ENCODE data around the gene PCDHB15.
"Not testable (repeated sequence)": the region's sequence is repeated elsewhere in the genome, so short reads cannot be mapped to it uniquely, and the experiment has no call there.

The PCDHB15 gene

DNA sequence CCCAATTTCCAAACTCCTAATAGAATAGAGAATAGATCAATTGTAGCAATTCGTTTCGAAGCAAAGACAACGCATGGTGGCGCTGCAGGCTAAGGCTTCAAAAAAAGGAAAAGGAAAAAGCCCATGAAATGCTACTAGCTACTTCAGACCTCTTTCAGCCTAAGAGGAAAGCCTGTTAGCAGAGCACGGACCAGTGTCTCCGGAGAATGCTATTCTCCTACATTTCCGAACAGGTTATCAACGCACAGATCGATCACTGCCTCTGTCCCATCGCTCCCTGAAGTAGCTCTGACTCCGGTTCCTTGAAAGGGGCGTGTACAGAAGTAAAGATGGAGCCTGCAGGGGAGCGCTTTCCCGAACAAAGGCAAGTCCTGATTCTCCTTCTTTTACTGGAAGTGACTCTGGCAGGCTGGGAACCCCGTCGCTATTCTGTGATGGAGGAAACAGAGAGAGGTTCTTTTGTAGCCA lies at the start of gene PCDHB15:
PCDHB15 (plus strand) TSS at position 146 of the 468 bp plus-strand sequence; CDS start at position 330, 184 bp downstream.
- no peak for DNase-seq (ENCODE audit: low read depth)

DNA sequence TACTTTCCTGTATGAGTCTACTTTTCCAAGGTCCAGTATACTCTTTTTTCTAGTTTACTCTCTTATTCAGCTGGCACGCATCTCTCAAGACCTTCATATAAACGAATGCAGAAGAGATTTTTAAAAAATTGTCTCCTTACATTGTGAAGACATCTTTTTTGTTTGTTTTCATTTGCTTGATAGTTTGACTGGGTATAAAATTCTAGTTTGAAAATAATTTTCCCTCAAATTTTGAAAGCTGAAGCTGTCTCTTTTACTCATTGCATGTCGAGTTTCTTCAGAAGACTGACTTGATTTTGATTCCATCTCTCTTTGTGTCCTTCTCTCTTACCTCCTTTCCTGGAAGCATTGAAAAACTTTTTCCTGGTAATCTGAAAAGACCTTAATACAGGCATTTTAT lies 48.8 kb upstream of the PCDHB15 start:
- DNase-seq (ENCODE audit: low read depth), result no peak

- no peak for DNase-seq (ENCODE audit: low read depth)
Observed at GRCh38 chr5:141199359-141200235, 45.6 kb upstream of the PCDHB15 start, which contains the start of gene PCDHB11. TSS of gene PCDHB11 (plus strand) at chr5:141199627. CDS start at chr5:141199775, 148 bp downstream.

- DNase-seq (ENCODE audit: low read depth), result not testable (repeated sequence)
Observed at GRCh38 chr5:141201126-141201525, 44.1 kb upstream of the PCDHB15 start.

- DNase-seq (ENCODE audit: low read depth), result not testable (repeated sequence)
Observed at GRCh38 chr5:141201646-141202045, 43.5 kb upstream of the PCDHB15 start.

DNA sequence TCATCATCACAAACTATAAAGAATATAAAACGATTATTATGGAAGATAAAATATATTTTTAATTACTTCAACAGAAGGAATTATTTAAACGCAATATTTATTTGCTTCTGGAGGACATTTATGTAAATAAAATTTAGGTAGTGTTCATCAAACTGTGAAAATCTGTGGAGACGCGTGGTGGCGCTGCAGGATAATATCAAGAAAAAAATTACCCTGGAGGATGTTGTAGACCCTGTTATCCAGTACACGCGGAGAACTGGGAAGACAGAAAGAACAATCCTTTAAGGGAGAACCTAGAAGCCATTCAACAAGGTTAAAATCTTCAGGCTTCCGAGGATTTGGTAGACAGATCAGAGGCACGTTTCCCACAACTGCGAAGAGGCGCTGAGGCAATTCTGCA lies 36.7 kb upstream of the PCDHB15 start, which contains the start of gene PCDHB12:
PCDHB12 (plus strand) TSS at position 242 of the 400 bp plus-strand sequence. CDS start 189 bp downstream, outside the sequence.
- no peak for DNase-seq (ENCODE audit: low read depth)

GRCh38 chr5:141210281-141210680 lies 34.9 kb upstream of the PCDHB15 start:
- DNase-seq (ENCODE audit: low read depth), result not testable (repeated sequence)

DNA sequence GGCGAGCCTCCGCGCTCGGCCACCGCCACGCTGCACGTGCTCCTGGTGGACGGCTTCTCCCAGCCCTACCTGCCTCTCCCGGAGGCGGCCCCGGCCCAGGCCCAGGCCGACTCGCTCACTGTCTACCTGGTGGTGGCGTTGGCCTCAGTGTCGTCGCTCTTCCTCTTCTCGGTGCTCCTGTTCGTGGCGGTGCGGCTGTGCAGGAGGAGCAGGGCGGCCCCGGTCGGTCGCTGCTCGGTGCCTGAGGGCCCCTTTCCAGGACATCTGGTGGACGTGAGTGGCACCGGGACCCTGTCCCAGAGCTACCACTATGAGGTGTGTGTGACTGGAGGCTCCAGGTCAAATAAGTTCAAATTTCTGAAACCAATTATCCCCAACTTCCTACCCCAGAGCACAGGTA lies 34.3 kb upstream of the PCDHB15 start:
- not testable (repeated sequence) for DNase-seq (ENCODE audit: low read depth)

DNA sequence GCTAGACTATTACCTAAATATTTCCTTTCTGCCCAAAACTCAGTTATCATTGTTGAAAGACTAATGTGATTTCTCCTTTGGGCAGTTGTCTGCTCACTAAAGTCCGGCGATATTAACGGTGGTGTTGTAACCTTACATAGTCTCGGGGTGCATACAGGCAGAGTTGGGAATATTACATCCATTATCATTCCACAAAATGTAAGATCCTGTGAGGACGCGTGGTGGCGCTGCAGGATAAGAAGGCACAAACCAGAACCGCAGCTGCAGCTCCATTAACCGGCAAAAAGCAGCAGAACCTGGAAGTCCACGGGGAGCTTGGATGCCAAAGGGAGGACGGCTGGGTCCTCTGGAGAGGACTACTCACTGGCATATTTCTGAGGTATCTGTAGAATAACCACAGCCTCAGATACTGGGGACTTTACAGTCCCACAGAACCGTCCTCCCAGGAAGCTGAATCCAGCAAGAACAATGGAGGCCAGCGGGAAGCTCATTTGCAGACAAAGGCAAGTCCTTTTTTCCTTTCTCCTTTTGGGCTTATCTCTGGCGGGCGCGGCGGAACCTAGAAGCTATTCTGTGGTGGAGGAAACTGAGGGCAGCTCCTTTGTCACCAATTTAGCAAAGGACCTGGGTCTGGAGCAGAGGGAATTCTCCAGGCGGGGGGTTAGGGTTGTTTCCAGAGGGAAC lies 31.4 kb upstream of the PCDHB15 start, which contains the start of gene PCDHB13:
PCDHB13 (plus strand) TSS at position 264 of the 684 bp plus-strand sequence; CDS start at position 469, 205 bp downstream.
- not testable (repeated sequence) for DNase-seq (ENCODE audit: low read depth)

- not testable (repeated sequence) for DNase-seq (ENCODE audit: low read depth)
Observed at GRCh38 chr5:141214583-141214982, 30.6 kb upstream of the PCDHB15 start.

DNA sequence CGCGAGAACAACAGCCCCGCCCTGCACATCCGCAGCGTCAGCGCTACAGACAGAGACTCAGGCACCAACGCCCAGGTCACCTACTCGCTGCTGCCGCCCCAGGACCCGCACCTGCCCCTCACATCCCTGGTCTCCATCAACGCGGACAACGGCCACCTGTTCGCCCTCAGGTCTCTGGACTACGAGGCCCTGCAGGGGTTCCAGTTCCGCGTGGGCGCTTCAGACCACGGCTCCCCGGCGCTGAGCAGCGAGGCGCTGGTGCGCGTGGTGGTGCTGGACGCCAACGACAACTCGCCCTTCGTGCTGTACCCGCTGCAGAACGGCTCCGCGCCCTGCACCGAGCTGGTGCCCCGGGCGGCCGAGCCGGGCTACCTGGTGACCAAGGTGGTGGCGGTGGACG lies 29.7 kb upstream of the PCDHB15 start:
- DNase-seq (ENCODE audit: low read depth), result not testable (repeated sequence)

DNA sequence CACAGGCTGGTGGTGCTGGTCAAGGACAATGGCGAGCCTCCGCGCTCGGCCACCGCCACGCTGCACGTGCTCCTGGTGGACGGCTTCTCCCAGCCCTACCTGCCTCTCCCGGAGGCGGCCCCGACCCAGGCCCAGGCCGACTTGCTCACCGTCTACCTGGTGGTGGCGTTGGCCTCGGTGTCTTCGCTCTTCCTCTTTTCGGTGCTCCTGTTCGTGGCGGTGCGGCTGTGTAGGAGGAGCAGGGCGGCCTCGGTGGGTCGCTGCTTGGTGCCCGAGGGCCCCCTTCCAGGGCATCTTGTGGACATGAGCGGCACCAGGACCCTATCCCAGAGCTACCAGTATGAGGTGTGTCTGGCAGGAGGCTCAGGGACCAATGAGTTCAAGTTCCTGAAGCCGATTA lies 29.2 kb upstream of the PCDHB15 start:
- not testable (repeated sequence) for DNase-seq (ENCODE audit: low read depth)

GRCh38 chr5:141223112-141223783 lies 21.9 kb upstream of the PCDHB15 start, which contains the start of gene PCDHB14:
TSS of gene PCDHB14 (plus strand) at chr5:141223343. CDS start at chr5:141223506, 163 bp downstream.
- no peak for DNase-seq (ENCODE audit: low read depth)

DNA sequence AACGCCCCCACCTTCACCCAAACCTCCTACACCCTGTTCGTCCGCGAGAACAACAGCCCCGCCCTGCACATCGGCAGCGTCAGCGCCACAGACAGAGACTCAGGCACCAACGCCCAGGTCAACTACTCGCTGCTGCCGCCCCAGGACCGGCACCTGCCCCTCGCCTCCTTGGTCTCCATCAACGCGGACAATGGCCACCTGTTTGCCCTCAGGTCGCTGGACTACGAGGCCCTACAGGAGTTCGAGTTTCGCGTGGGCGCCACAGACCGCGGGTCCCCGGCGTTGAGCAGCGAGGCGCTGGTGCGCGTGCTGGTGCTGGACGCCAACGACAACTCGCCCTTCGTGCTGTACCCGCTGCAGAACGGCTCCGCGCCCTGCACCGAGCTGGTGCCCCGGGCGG lies 20.4 kb upstream of the PCDHB15 start:
- not testable (repeated sequence) for DNase-seq (ENCODE audit: low read depth)

DNA sequence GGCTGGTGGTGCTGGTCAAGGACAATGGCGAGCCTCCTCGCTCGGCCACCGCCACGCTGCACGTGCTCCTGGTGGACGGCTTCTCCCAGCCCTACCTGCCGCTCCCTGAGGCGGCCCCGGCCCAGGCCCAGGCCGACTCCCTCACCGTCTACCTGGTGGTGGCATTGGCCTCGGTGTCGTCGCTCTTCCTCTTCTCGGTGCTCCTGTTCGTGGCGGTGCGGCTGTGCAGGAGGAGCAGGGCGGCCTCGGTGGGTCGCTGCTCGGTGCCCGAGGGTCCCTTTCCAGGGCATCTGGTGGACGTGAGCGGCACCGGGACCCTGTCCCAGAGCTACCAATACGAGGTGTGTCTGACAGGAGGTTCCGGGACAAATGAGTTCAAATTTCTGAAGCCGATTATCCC lies 19.8 kb upstream of the PCDHB15 start:
- DNase-seq (ENCODE audit: low read depth), result not testable (repeated sequence)

DNA sequence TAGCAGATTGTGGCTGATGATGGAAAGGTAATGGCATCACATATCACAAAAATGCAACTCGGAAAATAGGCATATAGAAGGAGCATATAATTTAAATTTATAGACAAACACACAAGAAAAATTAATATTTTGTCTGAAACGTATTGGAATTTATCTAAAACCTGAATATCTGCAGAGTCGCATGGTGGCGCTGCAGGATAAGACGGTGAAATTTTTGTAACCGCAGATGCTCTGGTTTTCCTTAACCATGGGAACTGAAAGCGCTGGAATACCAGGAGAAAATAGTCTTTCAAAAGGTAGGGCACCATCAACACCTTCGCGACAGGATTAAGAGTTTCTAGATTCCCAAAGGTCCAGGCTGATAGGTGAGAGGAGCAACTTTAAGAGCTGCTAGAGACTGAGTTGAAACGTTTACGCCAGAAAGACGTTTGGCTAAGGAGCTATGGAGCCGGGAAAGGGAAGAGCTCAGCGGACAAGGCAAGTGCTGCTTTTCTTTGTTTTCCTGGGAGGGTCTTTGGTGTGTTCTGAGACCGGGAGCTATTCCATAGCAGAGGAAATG lies 11.0 kb upstream of the PCDHB15 start:
- DNase-seq (ENCODE audit: low read depth), result no peak

GRCh38 chr5:141235922-141236321 lies 9.3 kb upstream of the PCDHB15 start:
- not testable (repeated sequence) for DNase-seq (ENCODE audit: low read depth)

- no peak for DNase-seq (ENCODE audit: low read depth)
Observed at GRCh38 chr5:141236516-141237313, 8.5 kb upstream of the PCDHB15 start.

DNA sequence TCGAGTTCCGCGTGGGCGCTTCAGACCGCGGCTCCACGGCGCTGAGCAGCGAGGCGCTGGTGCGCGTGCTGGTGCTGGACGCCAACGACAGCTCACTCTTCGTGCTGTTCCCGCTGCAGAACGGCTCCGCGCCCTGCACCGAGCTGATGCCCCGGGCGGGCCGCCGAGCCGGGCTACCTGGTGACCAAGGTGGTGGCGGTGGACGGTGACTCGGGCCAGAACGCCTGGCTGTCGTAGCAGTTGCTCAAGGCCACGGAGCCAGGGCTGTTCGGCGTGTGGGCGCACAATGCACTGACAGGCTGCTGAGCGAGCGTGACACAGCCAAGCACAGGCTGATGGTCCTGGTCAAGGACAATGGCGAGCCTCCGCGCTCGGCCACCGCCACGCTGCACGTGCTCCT lies 3.7 kb upstream of the PCDHB15 start:
- DNase-seq (ENCODE audit: low read depth), result no peak

DNA sequence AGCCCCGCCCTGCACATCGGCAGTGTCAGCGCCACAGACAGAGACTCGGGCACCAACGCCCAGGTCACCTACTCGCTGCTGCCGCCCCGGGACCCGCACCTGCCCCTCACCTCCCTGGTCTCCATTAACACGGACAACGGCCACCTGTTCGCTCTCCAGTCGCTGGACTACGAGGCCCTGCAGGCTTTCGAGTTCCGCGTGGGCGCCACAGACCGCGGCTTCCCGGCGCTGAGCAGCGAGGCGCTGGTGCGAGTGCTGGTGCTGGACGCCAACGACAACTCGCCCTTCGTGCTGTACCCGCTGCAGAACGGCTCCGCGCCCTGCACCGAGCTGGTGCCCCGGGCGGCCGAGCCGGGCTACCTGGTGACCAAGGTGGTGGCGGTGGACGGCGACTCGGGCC lies 1.8 kb downstream of the PCDHB15 start:
- not testable (repeated sequence) for DNase-seq (ENCODE audit: low read depth)

GRCh38 chr5:141247434-141247833 lies 2.2 kb downstream of the PCDHB15 start:
- DNase-seq (ENCODE audit: low read depth), result not testable (repeated sequence)

Data from fibroblast of gingiva (primary cell).